PC-9 (cell line): ENCODE data around the gene PSME1.

ENCODE experiments used
- EZH2 ChIP-seq: fragments of 200-600 bp; sonication (generic); IDR thresholded peaks from 2 replicates; pipeline ENCODE4 v1.8.0; 2017; ENCODE audit warnings: antibody characterized with exemption, low read depth
- TF ChIP-seq, protein P1 (sequence below): fragments of 200-600 bp; sonication (generic); conservative IDR thresholded peaks from 2 replicates; pipeline ENCODE4 v1.6.1; 2017; ENCODE audit warnings: mixed run types, antibody characterized with exemption, mild to moderate bottlenecking, moderate library complexity

- TF ChIP-seq, protein P1, sequence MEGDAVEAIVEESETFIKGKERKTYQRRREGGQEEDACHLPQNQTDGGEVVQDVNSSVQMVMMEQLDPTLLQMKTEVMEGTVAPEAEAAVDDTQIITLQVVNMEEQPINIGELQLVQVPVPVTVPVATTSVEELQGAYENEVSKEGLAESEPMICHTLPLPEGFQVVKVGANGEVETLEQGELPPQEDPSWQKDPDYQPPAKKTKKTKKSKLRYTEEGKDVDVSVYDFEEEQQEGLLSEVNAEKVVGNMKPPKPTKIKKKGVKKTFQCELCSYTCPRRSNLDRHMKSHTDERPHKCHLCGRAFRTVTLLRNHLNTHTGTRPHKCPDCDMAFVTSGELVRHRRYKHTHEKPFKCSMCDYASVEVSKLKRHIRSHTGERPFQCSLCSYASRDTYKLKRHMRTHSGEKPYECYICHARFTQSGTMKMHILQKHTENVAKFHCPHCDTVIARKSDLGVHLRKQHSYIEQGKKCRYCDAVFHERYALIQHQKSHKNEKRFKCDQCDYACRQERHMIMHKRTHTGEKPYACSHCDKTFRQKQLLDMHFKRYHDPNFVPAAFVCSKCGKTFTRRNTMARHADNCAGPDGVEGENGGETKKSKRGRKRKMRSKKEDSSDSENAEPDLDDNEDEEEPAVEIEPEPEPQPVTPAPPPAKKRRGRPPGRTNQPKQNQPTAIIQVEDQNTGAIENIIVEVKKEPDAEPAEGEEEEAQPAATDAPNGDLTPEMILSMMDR, result no peak
- no peak for TF ChIP-seq EZH2
Observed at GRCh38 chr14:24151404-24152080, 15.5 kb downstream of the PSME1 start.
